Neutrophil (primary cell): Measurements from ENCODE around the gene SEMA3A.
"Not testable (repeated sequence)": the region's sequence is repeated elsewhere in the genome, so short reads cannot be mapped to it uniquely, and the experiment has no call there.

Experiments
- H3K27ac ChIP-seq: fragments of 200-600 bp; sonication (generic); 2 replicates; pipeline ENCODE4 v1.5.1; 2016; ENCODE audit warnings: mild to moderate bottlenecking, moderate library complexity
- H3K27me3 ChIP-seq: fragments of 200-600 bp; sonication (generic); 2 replicates; pipeline ENCODE4 v1.6.0; 2016; ENCODE audit warnings: mild to moderate bottlenecking
- H3K36me3 ChIP-seq: fragments of 200-600 bp; sonication (generic); 2 replicates; pipeline ENCODE4 v1.5.1; 2017
- H3K4me1 ChIP-seq, 2 experiments: fragments of 200-600 bp in 1 of 2; sonication (generic) in 1 of 2; 1 replicate in 1 of 2; 2 replicates in 1 of 2; pipeline versions ENCODE4 v1.5.1 to v1.6.1; 2013 to 2016; ENCODE audit warnings: low read depth in 1 of 2, low read length in 1 of 2, mild to moderate bottlenecking in 1 of 2, moderate library complexity in 1 of 2; ENCODE audit not compliant: control insufficient read depth in 1 of 2, insufficient read depth in 1 of 2
- H3K4me3 ChIP-seq, 2 experiments: fragments of 200-600 bp in 1 of 2; sonication (generic) in 1 of 2; 1 replicate in 1 of 2; 2 replicates in 1 of 2; pipeline ENCODE4 v1.5.1; 2013 to 2016; ENCODE audit warnings: low read depth in 1 of 2, low read length in 1 of 2, mild to moderate bottlenecking in 1 of 2, moderate library complexity in 1 of 2
- H3K9me3 ChIP-seq: fragments of 200-600 bp; sonication (generic); 2 replicates; pipeline ENCODE4 v1.5.1; 2016
- CTCF ChIP-seq: fragments of 200-600 bp; sonication (generic); IDR thresholded peaks from 2 replicates; pipeline ENCODE4 v1.5.1; 2016; ENCODE audit warnings: antibody characterized with exemption

The SEMA3A gene

GRCh38 chr7:84218681-84219080, 24.1 kb upstream of the SEMA3A start:
- Histone ChIP-seq H3K27me3 (no peaks in the 10 kb centered on the region), H3K9me3 (no peaks in the 10 kb centered on the region), H3K27ac (no peak overlapping the region), H3K4me1 (no peaks in the 10 kb centered on the region), H3K36me3 (no peaks in the 10 kb centered on the region), H3K4me3 (no peak overlapping the region)
- TF ChIP-seq CTCF = no peak

- Histone ChIP-seq H3K4me3 (no peak overlapping the region), H3K27me3 (no peaks in the 10 kb centered on the region), H3K9me3 (no peaks in the 10 kb centered on the region), H3K27ac (no peak overlapping the region), H3K4me1 (no peaks in the 10 kb centered on the region), H3K36me3 (no peaks in the 10 kb centered on the region)
- no peak for TF ChIP-seq CTCF
Observed at GRCh38 chr7:84216472-84216871, 21.9 kb upstream of the SEMA3A start.

- H3K4me1 ChIP-seq, H3K27me3 ChIP-seq, H3K9me3 ChIP-seq, H3K36me3 ChIP-seq, H3K4me3 ChIP-seq, H3K27ac ChIP-seq: not testable (repeated sequence)
Observed at GRCh38 chr7:84214757-84215156, 20.2 kb upstream of the SEMA3A start.

- H3K27me3 ChIP-seq = no peaks in the 10 kb centered on the region
Observed at GRCh38 chr7:84210301-84210700, 15.7 kb upstream of the SEMA3A start.

GRCh38 chr7:84209006-84209405, 14.4 kb upstream of the SEMA3A start:
- H3K9me3 ChIP-seq = no peaks in the 10 kb centered on the region
- H3K27ac ChIP-seq = no peak overlapping the region
- no peaks in the 10 kb centered on the region for H3K36me3 ChIP-seq
- no peaks in the 10 kb centered on the region for H3K27me3 ChIP-seq
- TF ChIP-seq CTCF = no peak
- H3K4me3 ChIP-seq = no peak overlapping the region
- H3K4me1 ChIP-seq = no peaks in the 10 kb centered on the region

More at GRCh38 chr7:84210301-84210700, 15.7 kb upstream of the SEMA3A start:
- no peak for TF ChIP-seq CTCF
- no peaks in the 10 kb centered on the region for H3K36me3 ChIP-seq
- H3K27ac ChIP-seq = no peak overlapping the region
- H3K4me3 ChIP-seq = no peak overlapping the region
- no peaks in the 10 kb centered on the region for H3K4me1 ChIP-seq
- no peaks in the 10 kb centered on the region for H3K9me3 ChIP-seq

- Histone ChIP-seq H3K9me3 (no peaks in the 10 kb centered on the region), H3K4me3 (no peak overlapping the region), H3K36me3 (no peaks in the 10 kb centered on the region), H3K4me1 (no peaks in the 10 kb centered on the region), H3K27ac (no peak overlapping the region), H3K27me3 (no peaks in the 10 kb centered on the region)
- TF ChIP-seq CTCF = no peak
Observed at GRCh38 chr7:84207615-84208014, 13.0 kb upstream of the SEMA3A start.
